ENCODE data around the gene SIGLEC10. TPM values are rescaled to one million over a fixed set of nuclear protein-coding genes. Genes with fewer than 3 reads are reported as not detected.
"Not testable (repeated sequence)": the region's sequence is repeated elsewhere in the genome, so short reads cannot be mapped to it uniquely, and the experiment has no call there.

The SIGLEC10 gene
- total RNA-seq, 1 experiment from 2014 or later: not detected

DNA sequence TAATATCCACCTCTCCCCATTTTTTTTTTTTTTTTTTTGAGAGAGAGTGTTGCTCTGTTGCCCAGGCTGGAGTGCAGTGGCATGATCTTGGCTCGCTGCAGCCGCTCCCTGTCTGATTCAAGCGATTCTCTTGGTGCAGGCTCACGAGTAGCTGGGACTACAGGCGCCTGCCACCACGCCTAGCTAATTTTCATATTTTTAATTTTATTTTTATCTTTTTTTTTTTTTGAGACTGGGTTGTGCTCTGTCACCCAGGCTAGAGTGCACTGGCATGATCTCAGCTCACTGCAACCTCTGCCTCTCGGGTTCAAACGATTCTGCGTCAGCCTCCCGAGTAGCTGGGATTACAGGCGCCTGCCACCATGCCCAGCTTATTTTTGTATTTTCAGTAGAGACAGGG, 3.1 kb upstream of the SIGLEC10 start:
- H3K27ac ChIP-seq (ENCODE audit: low read length); in situ Hi-C loops (cut with HindIII; ENCODE audit: low pct_unique_long_range_greater_than_20kb, low sequenced_read_pairs); BruUV-seq (replicated peaks); H3K9me3 ChIP-seq (ENCODE audit: control insufficient read depth, insufficient read depth, low read depth, low read length); H3K27me3 ChIP-seq (ENCODE audit: control insufficient read depth, insufficient read depth, low read length); DNase-seq (ENCODE audit: low read depth, low spot score); ATAC-seq; POLR2A ChIA-PET; H3K4me1 ChIP-seq (ENCODE audit: control insufficient read depth, insufficient read depth, low read length); H3K36me3 ChIP-seq (ENCODE audit: control insufficient read depth, insufficient read depth, low read length); intact Hi-C loops (cut with micrococcal nuclease; ENCODE audit: unreplicated experiment); H3K4me3 ChIP-seq (ENCODE audit: low read depth in 2 of 2, low read length in 2 of 2): not testable (repeated sequence)
- CTCF ChIA-PET: interaction anchor here (0.6 to 0.8 kb wide), 3 partner anchors 19 to 119 kb away, joined by 4 to 14 read pairs (median 6); no protein-coding TSS in a partner anchor

- no peaks in the 10 kb centered on the region for H3K4me1 ChIP-seq (ENCODE audit: control insufficient read depth, insufficient read depth, low read length)
- intact Hi-C loops (cut with micrococcal nuclease; ENCODE audit: unreplicated experiment) (no loop called here), in situ Hi-C loops (cut with HindIII; ENCODE audit: low pct_unique_long_range_greater_than_20kb, low sequenced_read_pairs) (no loop called here)
- CTCF ChIA-PET: no interaction called here
- no peak overlapping the region for H3K27ac ChIP-seq (ENCODE audit: low read length)
- H3K27me3 ChIP-seq (ENCODE audit: control insufficient read depth, insufficient read depth, low read length): no peaks in the 10 kb centered on the region
- POLR2A ChIA-PET: no interaction called here
- TF ChIP-seq POLR2AphosphoS5 (IDR thresholded peaks at IDR 0.05; ENCODE audit: low read depth, low read length) (no peak), SIN3A (IDR thresholded peaks at IDR 0.05; ENCODE audit: borderline replicate concordance, insufficient read depth, low read depth, low read length) (no peak), TCF7L2 (IDR thresholded peaks at IDR 0.05; ENCODE audit: low read depth, low read length) (no peak), REST (IDR thresholded peaks at IDR 0.05; ENCODE audit: insufficient read depth in 1 of 2, low read depth in 2 of 2, low read length in 1 of 2) (no peak)
- TF ChIP-seq, protein P1, sequence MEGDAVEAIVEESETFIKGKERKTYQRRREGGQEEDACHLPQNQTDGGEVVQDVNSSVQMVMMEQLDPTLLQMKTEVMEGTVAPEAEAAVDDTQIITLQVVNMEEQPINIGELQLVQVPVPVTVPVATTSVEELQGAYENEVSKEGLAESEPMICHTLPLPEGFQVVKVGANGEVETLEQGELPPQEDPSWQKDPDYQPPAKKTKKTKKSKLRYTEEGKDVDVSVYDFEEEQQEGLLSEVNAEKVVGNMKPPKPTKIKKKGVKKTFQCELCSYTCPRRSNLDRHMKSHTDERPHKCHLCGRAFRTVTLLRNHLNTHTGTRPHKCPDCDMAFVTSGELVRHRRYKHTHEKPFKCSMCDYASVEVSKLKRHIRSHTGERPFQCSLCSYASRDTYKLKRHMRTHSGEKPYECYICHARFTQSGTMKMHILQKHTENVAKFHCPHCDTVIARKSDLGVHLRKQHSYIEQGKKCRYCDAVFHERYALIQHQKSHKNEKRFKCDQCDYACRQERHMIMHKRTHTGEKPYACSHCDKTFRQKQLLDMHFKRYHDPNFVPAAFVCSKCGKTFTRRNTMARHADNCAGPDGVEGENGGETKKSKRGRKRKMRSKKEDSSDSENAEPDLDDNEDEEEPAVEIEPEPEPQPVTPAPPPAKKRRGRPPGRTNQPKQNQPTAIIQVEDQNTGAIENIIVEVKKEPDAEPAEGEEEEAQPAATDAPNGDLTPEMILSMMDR (IDR thresholded peaks at IDR 0.05): no peak
- H3K4me3 ChIP-seq (ENCODE audit: low read depth in 2 of 2, low read length in 2 of 2): no peak overlapping the region
- no peak for DNase-seq (ENCODE audit: low read depth, low spot score)
- no peak for ATAC-seq
- H3K36me3 ChIP-seq (ENCODE audit: control insufficient read depth, insufficient read depth, low read length): no peaks in the 10 kb centered on the region
- H3K9me3 ChIP-seq (ENCODE audit: control insufficient read depth, insufficient read depth, low read depth, low read length): no peaks in the 10 kb centered on the region
- no TSS peak for BruUV-seq (replicated peaks)
Observed at GRCh38 chr19:51418707-51419106, 1.3 kb upstream of the SIGLEC10 start.

- Histone ChIP-seq H3K36me3 (ENCODE audit: control insufficient read depth, insufficient read depth, low read length) (no peaks in the 10 kb centered on the region), H3K27me3 (ENCODE audit: control insufficient read depth, insufficient read depth, low read length) (no peaks in the 10 kb centered on the region), H3K4me1 (ENCODE audit: control insufficient read depth, insufficient read depth, low read length) (no peaks in the 10 kb centered on the region), H3K27ac (ENCODE audit: low read length) (no peak overlapping the region), H3K9me3 (ENCODE audit: control insufficient read depth, insufficient read depth, low read depth, low read length) (no peaks in the 10 kb centered on the region), H3K4me3 (ENCODE audit: low read depth in 2 of 2, low read length in 2 of 2) (no peak overlapping the region)
- in situ Hi-C loops (cut with HindIII; ENCODE audit: low pct_unique_long_range_greater_than_20kb, low sequenced_read_pairs) (no loop called here), intact Hi-C loops (cut with micrococcal nuclease; ENCODE audit: unreplicated experiment) (no loop called here)
- TF ChIP-seq, protein P1 (IDR thresholded peaks at IDR 0.05): no peak
- TF ChIP-seq TCF7L2 (IDR thresholded peaks at IDR 0.05; ENCODE audit: low read depth, low read length): no peak
- TF ChIP-seq SIN3A (IDR thresholded peaks at IDR 0.05; ENCODE audit: borderline replicate concordance, insufficient read depth, low read depth, low read length): no peak
- no peak for TF ChIP-seq REST (IDR thresholded peaks at IDR 0.05; ENCODE audit: insufficient read depth in 1 of 2, low read depth in 2 of 2, low read length in 1 of 2)
- POLR2A ChIA-PET: no interaction called here
- DNase-seq (ENCODE audit: low read depth, low spot score): no peak
- no peak for ATAC-seq
- CTCF ChIA-PET: no interaction called here
- no TSS peak for BruUV-seq (replicated peaks)
Observed at GRCh38 chr19:51417810-51418157, 342 bp upstream of the SIGLEC10 start.

- H3K27ac ChIP-seq (ENCODE audit: low read length); POLR2A ChIA-PET; BruUV-seq (replicated peaks); H3K9me3 ChIP-seq (ENCODE audit: control insufficient read depth, insufficient read depth, low read depth, low read length); CTCF ChIA-PET; H3K27me3 ChIP-seq (ENCODE audit: control insufficient read depth, insufficient read depth, low read length); ATAC-seq; H3K36me3 ChIP-seq (ENCODE audit: control insufficient read depth, insufficient read depth, low read length); intact Hi-C loops (cut with micrococcal nuclease; ENCODE audit: unreplicated experiment); in situ Hi-C loops (cut with HindIII; ENCODE audit: low pct_unique_long_range_greater_than_20kb, low sequenced_read_pairs); H3K4me3 ChIP-seq (ENCODE audit: low read depth in 2 of 2, low read length in 2 of 2); DNase-seq (ENCODE audit: low read depth, low spot score); H3K4me1 ChIP-seq (ENCODE audit: control insufficient read depth, insufficient read depth, low read length): not testable (repeated sequence)
Observed at GRCh38 chr19:51416422-51416821, 1.0 kb downstream of the SIGLEC10 start.
